Heart right ventricle (tissue), 16 donors: Measurements from ENCODE around the gene PCBP3. TPM values are rescaled to one million over a fixed set of nuclear protein-coding genes. Genes with fewer than 3 reads are reported as not detected.

Experiments used
- ATAC-seq, 8 donors: fragments of 200-7000 bp; cut with Tn5 transposase; one replicate each; pipeline ENCODE4 v1.9.1; 2020; ENCODE audit warnings: mild to moderate bottlenecking in 8 of 8, moderate library complexity in 8 of 8, moderate number of reproducible peaks in 1 of 8
- DNase-seq, 2 donors: peaks; one replicate each; pipeline ENCODE4 v3.0.0-alpha.2; 2020
- H3K27ac ChIP-seq, 10 donors: fragments of 200-600 bp; sonication (generic) in 2 of 10; one replicate each; pipeline versions ENCODE4 v1.5.0 to v1.8.0; 2020 to 2022; ENCODE audit warnings: mild to moderate bottlenecking in 3 of 10
- H3K27me3 ChIP-seq, 7 donors: fragments of 200-600 bp; one replicate each; pipeline ENCODE4 v1.8.0; 2021 to 2022; ENCODE audit warnings: mild to moderate bottlenecking in 2 of 7
- H3K36me3 ChIP-seq, 9 donors: fragments of 200-600 bp; sonication (generic) in 1 of 9; one replicate each; pipeline versions ENCODE4 v1.5.0 to v1.8.0; 2020 to 2022; ENCODE audit warnings: mild to moderate bottlenecking in 2 of 9
- H3K4me1 ChIP-seq, 9 donors: fragments of 200-600 bp; sonication (generic) in 1 of 9; one replicate each; pipeline versions ENCODE4 v1.5.0 to v1.8.0; 2020 to 2022; ENCODE audit warnings: mild to moderate bottlenecking in 4 of 9
- H3K4me3 ChIP-seq, 10 donors: fragments of 200-600 bp; sonication (generic) in 2 of 10; one replicate each; pipeline versions ENCODE4 v1.5.0 to v1.8.0; 2020 to 2022; ENCODE audit warnings: mild to moderate bottlenecking in 7 of 10, moderate library complexity in 2 of 10
- H3K9me3 ChIP-seq, 11 donors: fragments of 200-600 bp in 10 of 11; sonication (generic) in 2 of 11; one replicate each; pipeline versions ENCODE4 v1.5.0 to v1.8.0; 2013 to 2022; ENCODE audit warnings: mild to moderate bottlenecking in 2 of 11, control low read depth in 1 of 11, moderate library complexity in 1 of 11
- CTCF ChIP-seq, 9 donors: fragments of 200-600 bp; sonication (generic) in 2 of 9; IDR thresholded peaks; one replicate each; pipeline versions ENCODE4 v1.5.0 to v1.8.0; 2021 to 2022; ENCODE audit warnings: antibody characterized with exemption in 9 of 9, mild to moderate bottlenecking in 5 of 9, moderate library complexity in 1 of 9
- WGBS, 2 donors: extraction: QIAGEN DNeasy Blood & Tissue Kit; methylation state at CpG; one replicate each; pipeline ENCODE4 v1.1.7; 2013; ENCODE audit warnings: inconsistent platforms in 1 of 2; 5-methylcytosine and 5-hydroxymethylcytosine counted together
- intact Hi-C, 10 donors: fragments of 100-400 bp; cut with DNase I; formaldehyde crosslinking; loops; one replicate each; pipeline versions ENCODE4 v1.11.1 to v1.14.2; 2022
- polyA plus RNA-seq, 2 donors: library from polyadenylated mRNA; stranded (reverse); fragments of 200-250 nt; gene quantifications; one replicate each; pipeline ENCODE4 v1.2.3, GENCODE V29; 2013
- total RNA-seq, 10 donors: library from RNA; stranded (reverse); fragmentation: NEBNext Ultra II Directional in 3 of 10; extraction: Animal tissue kit (Norgen Biotek cat#: 25700) in 3 of 10; gene quantifications; one replicate each; pipeline versions ENCODE4 v1.2.1 to v1.2.4, GENCODE V29; 2021 to 2023
- donor health status: Arrhythmogenic right ventricular cardiomyopathy.
- donor health status: ischemic (EF 13 %, LVEDD 7.1; RV severe dilation, severe dysfunction).
- donor health status: healthy with polysubstance abuse.
- donor health status: DM: no; HTN: yes; CAD: no.
- donor health status: DM: no; HTN: no; CAD: no.
- donor health status: ischemic (EF 25% LVEDD 6.9; RV normal size, moderate dysfunction).
- donor health status: ischemic (EF 25% LVEDD 5.7; RV mildly dilated, moderate dysfunction).
- donor health status: healthy.
- donor health status: DM: yes; HTN: yes; CAD: no.
- donor health status: Ischemic cardiomyopathy.
- donor health status: ischemic (EF 35%, LVEDD 5.7; RV mildly dilated, moderate dysfunction).
- donor health status: nonischemic (EF 11% LVEDD 7.7; RV severe dilation, severe dysfunction).
- donor health status: DM: yes; HTN: yes; CAD: no.
- donor health status: PGD.
- donor health status: ischemic (EF 29% LVEDD 5.4; RV normal size, mild dysfunction).
- donor health status: nonischemic (EF 23%, LVEDD 6.1; RV moderate dilation, normal function).

PCBP3 gene
- total and polyA plus RNA-seq, 12 donors = 0.25 to 11.3 (median 1.2) TPM

GRCh38 chr21:45766055-45766454, 122.5 kb downstream of the PCBP3 start:
- H3K4me3 ChIP-seq = no peak overlapping the region
- intact Hi-C loops = no loop called here
- H3K9me3 ChIP-seq = no peaks in the 10 kb centered on the region
- H3K27me3 ChIP-seq = peaks cover 0 to 5% (median 0%) of the 10 kb centered on the region in 7 donors
- H3K27ac ChIP-seq = no peak overlapping the region
- DNase-seq = no peak
- WGBS, 2 donors = 87 to 91% methylated on average over 14 of the region's 14 CpGs
- no peaks in the 10 kb centered on the region for H3K4me1 ChIP-seq
- no peaks in the 10 kb centered on the region for H3K36me3 ChIP-seq
- TF ChIP-seq CTCF (IDR thresholded peaks at IDR 0.05) = no peak
- no peak for ATAC-seq

DNA sequence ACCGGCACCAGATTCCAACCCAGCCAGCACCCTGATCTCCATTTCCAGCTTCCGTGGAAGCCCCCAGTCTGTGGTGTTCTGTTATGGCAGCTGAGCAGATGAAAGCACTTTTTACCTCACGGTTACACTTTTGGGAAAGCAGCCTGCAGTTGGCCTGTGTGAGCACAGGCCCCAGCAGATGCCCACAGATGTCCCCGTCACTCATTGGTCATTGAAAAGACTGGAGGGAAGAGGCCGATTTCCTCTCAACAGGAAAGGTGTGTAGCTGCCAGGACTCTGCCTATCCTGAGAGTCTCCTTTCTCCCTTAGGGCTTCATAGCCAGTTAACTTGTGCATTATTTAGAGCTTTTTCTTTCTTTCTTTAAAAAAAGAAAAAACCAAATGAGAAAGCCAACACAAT, 123.0 kb downstream of the PCBP3 start:
- Histone ChIP-seq H3K27me3 (peaks cover 0 to 5% (median 0%) of the 10 kb centered on the region in 7 donors), H3K4me1 (no peaks in the 10 kb centered on the region), H3K36me3 (no peaks in the 10 kb centered on the region), H3K27ac (no peak overlapping the region), H3K9me3 (no peaks in the 10 kb centered on the region), H3K4me3 (no peak overlapping the region)
- ATAC-seq (no peak), DNase-seq (no peak)
- TF ChIP-seq CTCF (IDR thresholded peaks at IDR 0.05) = no peak
- whole genome bisulfite sequencing, 2 donors = 79 to 84% methylated on average over 5 of the region's 5 CpGs
- intact Hi-C loops = no loop called here

GRCh38 chr21:45767071-45768006, 123.8 kb downstream of the PCBP3 start:
- DNase-seq (no peak), ATAC-seq (no peak)
- peaks cover 0 to 5% (median 0%) of the 10 kb centered on the region in 7 donors for H3K27me3 ChIP-seq
- peaks cover 0 to 3% (median 0%) of the 10 kb centered on the region in 11 donors for H3K9me3 ChIP-seq
- H3K36me3 ChIP-seq = no peaks in the 10 kb centered on the region
- WGBS, 2 donors = 74 to 80% methylated on average over 13 of the region's 13 CpGs
- TF ChIP-seq CTCF (IDR thresholded peaks at IDR 0.05) = no peak
- no peaks in the 10 kb centered on the region for H3K4me1 ChIP-seq
- H3K27ac ChIP-seq = no peak overlapping the region
- intact Hi-C loops = no loop called here
- no peak overlapping the region for H3K4me3 ChIP-seq

DNA sequence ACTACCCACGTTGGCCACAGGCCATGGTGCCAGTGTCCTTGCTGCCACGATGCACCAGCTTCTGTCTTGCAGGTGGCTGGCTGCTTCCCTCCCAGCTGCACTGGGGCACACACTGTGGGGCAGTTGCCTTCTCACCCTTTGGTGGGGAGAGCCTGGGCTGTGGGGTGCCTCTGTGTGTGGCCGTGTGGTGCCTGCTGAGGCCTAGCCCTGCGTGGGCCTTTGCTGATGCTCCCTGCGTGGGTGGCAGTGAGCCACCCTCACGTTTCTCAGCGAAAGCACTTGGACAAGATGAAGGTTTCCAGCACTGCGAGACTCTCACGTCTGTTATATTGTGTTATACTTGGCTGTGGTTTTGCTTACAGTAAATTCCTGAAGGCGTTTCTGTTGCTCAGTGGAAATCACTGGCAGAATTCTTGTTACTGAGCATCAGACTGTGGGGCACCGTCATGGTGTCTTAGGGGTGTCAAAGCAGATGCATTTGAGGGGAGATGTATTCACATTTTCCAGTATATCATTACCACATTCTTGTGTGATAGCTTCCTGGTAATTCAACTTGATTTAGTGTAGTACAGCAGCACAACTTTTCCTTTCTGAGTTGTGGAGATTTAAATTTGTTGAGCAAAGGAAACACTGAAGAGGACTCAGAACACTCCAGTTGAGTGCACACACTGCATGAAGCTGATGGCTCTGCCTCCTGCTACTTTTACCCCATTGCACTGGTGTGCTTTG, 124.7 kb downstream of the PCBP3 start:
- Histone ChIP-seq H3K27ac (no peak overlapping the region), H3K9me3 (peaks cover 0 to 9% (median under 1%) of the 10 kb centered on the region in 11 donors), H3K4me1 (no peaks in the 10 kb centered on the region), H3K36me3 (no peaks in the 10 kb centered on the region), H3K4me3 (no peak overlapping the region), H3K27me3 (peaks cover 0 to 5% (median 0%) of the 10 kb centered on the region in 7 donors)
- DNase-seq (no peak), ATAC-seq (no peak)
- 64 to 66% methylated on average over 11 of the region's 11 CpGs for WGBS, 2 donors
- TF ChIP-seq CTCF (IDR thresholded peaks at IDR 0.05) = no peak
- intact Hi-C loops = no loop called here
